Smooth muscle cell (in vitro differentiated cells): Measurements from ENCODE around the gene SLC35D1. TPM values are rescaled to one million over a fixed set of nuclear protein-coding genes. Genes with fewer than 3 reads are reported as not detected.

ENCODE experiments used
- DNase-seq: peaks from one replicate; lab custom pipeline; 2025; ENCODE audit not compliant: unreplicated experiment; lab: John Stamatoyannopoulos, UW
- H2AFZ ChIP-seq: fragments of 200-600 bp; sonication (generic); 2 replicates; pipeline ENCODE4 v1.6.0; 2016; ENCODE audit warnings: antibody characterized with exemption, low read depth, mild to moderate bottlenecking
- H3F3A ChIP-seq: fragments of 200-600 bp; sonication (generic); 2 replicates; pipeline ENCODE4 v1.6.0; 2017; ENCODE audit warnings: antibody characterized with exemption, low read depth
- H3K27ac ChIP-seq: fragments of 200-600 bp; sonication (generic); 2 replicates; pipeline ENCODE4 v1.5.1; 2016; ENCODE audit warnings: low read depth, mild to moderate bottlenecking
- H3K27me3 ChIP-seq: fragments of 200-600 bp; sonication (generic); 2 replicates; pipeline ENCODE4 v1.6.1; 2016; ENCODE audit warnings: low read depth, mild to moderate bottlenecking
- H3K36me3 ChIP-seq: fragments of 200-600 bp; sonication (generic); 2 replicates; pipeline ENCODE4 v1.5.1; 2016; ENCODE audit warnings: low read depth
- H3K4me1 ChIP-seq: fragments of 200-600 bp; sonication (generic); 2 replicates; pipeline ENCODE4 v1.5.1; 2016; ENCODE audit warnings: low read depth
- H3K4me2 ChIP-seq: fragments of 200-600 bp; sonication (generic); 2 replicates; pipeline ENCODE4 v1.6.0; 2016; ENCODE audit warnings: mild to moderate bottlenecking
- H3K4me3 ChIP-seq: fragments of 200-600 bp; sonication (generic); 2 replicates; pipeline ENCODE4 v1.5.1; 2016; ENCODE audit warnings: mild to moderate bottlenecking
- H3K79me2 ChIP-seq: fragments of 200-600 bp; sonication (generic); 2 replicates; pipeline ENCODE4 v1.6.0; 2016; ENCODE audit warnings: low read depth, mild to moderate bottlenecking
- H3K9ac ChIP-seq: fragments of 200-600 bp; sonication (generic); 2 replicates; pipeline ENCODE4 v1.6.0; 2016; ENCODE audit warnings: low read depth
- H3K9me3 ChIP-seq: fragments of 200-600 bp; sonication (generic); replicated peaks from 2 replicates; pipeline ENCODE4 v1.5.1; 2016; ENCODE audit warnings: low read depth
- H4K20me1 ChIP-seq: fragments of 200-600 bp; sonication (generic); 2 replicates; pipeline ENCODE4 v1.6.0; 2016; ENCODE audit warnings: low read depth
- WGBS: methylation state at CpG from one replicate; pipeline ENCODE4 v1.1.7; 2016; ENCODE audit warnings: low lambda C conversion rate; 5-methylcytosine and 5-hydroxymethylcytosine counted together
- polyA plus RNA-seq: library from polyadenylated mRNA; unstranded; fragments of >200 nt; fragmentation: Nextera tagmentation; extraction: Ambion mirVana; gene quantifications from 2 replicates; pipeline ENCODE4 v1.2.1, GENCODE V29; 2016
- total RNA-seq: library from RNA; depleted of rRNA; stranded (reverse); fragments of >200 nt; gene quantifications from 2 replicates; pipeline ENCODE4 v1.2.3, GENCODE V29; 2014
- TF ChIP-seq, protein P1 (sequence below): fragments of 200-600 bp; sonication (generic); IDR thresholded peaks from 2 replicates; pipeline ENCODE4 v1.5.1; 2017; ENCODE audit warnings: borderline replicate concordance, mild to moderate bottlenecking, antibody characterized with exemption; ENCODE audit not compliant: insufficient read depth, poor library complexity, severe bottlenecking

Gene SLC35D1
- total and polyA plus RNA-seq, 2 experiments from 2014 or later, result 13.3 to 28.2 TPM

- no peak overlapping the region for H2AFZ ChIP-seq
- no peaks in the 10 kb centered on the region for H3K9me3 ChIP-seq
- H3K4me1 ChIP-seq, result peaks cover 4% of the 10 kb centered on the region
- peaks cover 15% of the 10 kb centered on the region for H3F3A ChIP-seq
- no peak overlapping the region for H3K9ac ChIP-seq
- H3K4me2 ChIP-seq, result peak overlapping the region; percentile 43
- no peaks in the 10 kb centered on the region for H3K79me2 ChIP-seq
- peaks cover 11% of the 10 kb centered on the region for H3K36me3 ChIP-seq
- DNase-seq, result no peak
- TF ChIP-seq, protein P1, sequence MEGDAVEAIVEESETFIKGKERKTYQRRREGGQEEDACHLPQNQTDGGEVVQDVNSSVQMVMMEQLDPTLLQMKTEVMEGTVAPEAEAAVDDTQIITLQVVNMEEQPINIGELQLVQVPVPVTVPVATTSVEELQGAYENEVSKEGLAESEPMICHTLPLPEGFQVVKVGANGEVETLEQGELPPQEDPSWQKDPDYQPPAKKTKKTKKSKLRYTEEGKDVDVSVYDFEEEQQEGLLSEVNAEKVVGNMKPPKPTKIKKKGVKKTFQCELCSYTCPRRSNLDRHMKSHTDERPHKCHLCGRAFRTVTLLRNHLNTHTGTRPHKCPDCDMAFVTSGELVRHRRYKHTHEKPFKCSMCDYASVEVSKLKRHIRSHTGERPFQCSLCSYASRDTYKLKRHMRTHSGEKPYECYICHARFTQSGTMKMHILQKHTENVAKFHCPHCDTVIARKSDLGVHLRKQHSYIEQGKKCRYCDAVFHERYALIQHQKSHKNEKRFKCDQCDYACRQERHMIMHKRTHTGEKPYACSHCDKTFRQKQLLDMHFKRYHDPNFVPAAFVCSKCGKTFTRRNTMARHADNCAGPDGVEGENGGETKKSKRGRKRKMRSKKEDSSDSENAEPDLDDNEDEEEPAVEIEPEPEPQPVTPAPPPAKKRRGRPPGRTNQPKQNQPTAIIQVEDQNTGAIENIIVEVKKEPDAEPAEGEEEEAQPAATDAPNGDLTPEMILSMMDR, result no peak
- WGBS, result 96% methylated on average over 5 of the region's 5 CpGs
- peak overlapping the region; percentile 76 for H3K27ac ChIP-seq
- no peak overlapping the region for H3K4me3 ChIP-seq
- no peaks in the 10 kb centered on the region for H4K20me1 ChIP-seq
- no peaks in the 10 kb centered on the region for H3K27me3 ChIP-seq
Observed at GRCh38 chr1:67001682-67002425, 52.1 kb downstream of the SLC35D1 start.

DNA sequence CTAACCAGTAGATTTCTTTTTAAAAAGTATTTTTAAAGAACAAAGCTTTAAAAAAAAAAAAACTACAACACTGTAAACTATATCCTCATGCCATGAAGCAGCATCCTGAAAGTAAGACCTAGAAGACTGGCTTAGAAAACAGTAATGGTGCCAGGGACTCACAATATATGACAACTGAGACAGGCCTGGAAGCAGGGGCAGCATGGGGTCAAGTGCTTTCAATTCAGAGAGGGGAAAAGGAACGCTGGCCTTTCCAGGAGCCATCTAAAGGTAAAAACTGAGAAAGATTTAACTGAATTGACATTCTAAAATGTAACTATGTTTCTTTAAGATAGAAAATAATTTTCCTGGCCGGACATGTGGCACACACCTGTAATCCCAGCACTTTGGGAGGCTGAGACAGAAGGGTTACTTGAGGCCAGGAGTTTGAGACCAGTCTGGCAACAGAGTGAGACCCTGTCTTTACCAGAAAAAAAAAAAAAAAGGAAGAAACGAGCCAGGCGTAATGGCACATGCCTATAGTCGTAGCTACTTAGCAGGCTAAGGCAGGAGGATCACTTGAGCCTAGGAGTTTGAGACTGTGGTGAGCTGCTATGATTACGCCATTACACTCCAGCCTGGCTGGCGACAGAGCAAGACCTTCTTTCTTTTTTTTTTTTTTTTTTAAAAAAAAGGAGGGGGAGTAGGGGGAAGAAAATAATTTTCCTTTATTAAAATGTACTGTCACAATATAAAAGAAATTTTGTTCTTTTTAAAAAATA, 54.1 kb downstream of the SLC35D1 start:
- H3K9ac ChIP-seq, result peak overlapping the region; percentile 9
- H2AFZ ChIP-seq, result no peak overlapping the region
- TF ChIP-seq, protein P1, result no peak
- H3K4me3 ChIP-seq, result no peak overlapping the region
- no peaks in the 10 kb centered on the region for H4K20me1 ChIP-seq
- DNase-seq, result no peak
- peak overlapping the region; percentile 76 for H3K27ac ChIP-seq
- 44% methylated on average over 7 of the region's 7 CpGs for WGBS
- H3K4me2 ChIP-seq, result peak overlapping the region; percentile 55
- H3K4me1 ChIP-seq, result peaks cover 4% of the 10 kb centered on the region
- peaks cover 11% of the 10 kb centered on the region for H3K36me3 ChIP-seq
- no peaks in the 10 kb centered on the region for H3K9me3 ChIP-seq
- H3F3A ChIP-seq, result peaks cover 15% of the 10 kb centered on the region
- no peaks in the 10 kb centered on the region for H3K79me2 ChIP-seq
- no peaks in the 10 kb centered on the region for H3K27me3 ChIP-seq

- Histone ChIP-seq H3K27me3 (no peaks in the 10 kb centered on the region), H3K27ac (peak overlapping the region; percentile 76), H3K79me2 (no peaks in the 10 kb centered on the region), H3K9me3 (no peaks in the 10 kb centered on the region), H3K4me3 (no peak overlapping the region), H3K9ac (no peak overlapping the region), H2AFZ (no peak overlapping the region), H3K36me3 (peaks cover 4% of the 10 kb centered on the region), H4K20me1 (no peaks in the 10 kb centered on the region), H3K4me2 (peak overlapping the region; percentile 55), H3K4me1 (peaks cover 4% of the 10 kb centered on the region), H3F3A (peaks cover 15% of the 10 kb centered on the region)
- DNase-seq, result no peak
- TF ChIP-seq, protein P1, result no peak
Observed at GRCh38 chr1:66998972-66999371, 55.0 kb downstream of the SLC35D1 start.
